Hepatocyte (in vitro differentiated cells): Measurements from ENCODE around the gene CHKA. TPM values are rescaled to one million over a fixed set of nuclear protein-coding genes. Genes with fewer than 3 reads are reported as not detected.

Source experiments
- DNase-seq: peaks from one replicate; pipeline ENCODE4 v3.0.0-alpha.2; 2016; ENCODE audit warnings: low spot score
- H2AFZ ChIP-seq: fragments of 200-600 bp; sonication (generic); 2 replicates; pipeline ENCODE4 v1.6.0; 2016; ENCODE audit warnings: antibody characterized with exemption, mild to moderate bottlenecking
- H3K27ac ChIP-seq: fragments of 200-600 bp; sonication (generic); 2 replicates; pipeline ENCODE4 v1.5.1; 2016; ENCODE audit warnings: mild to moderate bottlenecking
- H3K27me3 ChIP-seq: fragments of 200-600 bp; sonication (generic); 2 replicates; pipeline ENCODE4 v1.6.1; 2016
- H3K36me3 ChIP-seq: fragments of 200-600 bp; sonication (generic); replicated peaks from 2 replicates; pipeline ENCODE4 v1.5.1; 2016; ENCODE audit warnings: low read depth; ENCODE audit not compliant: insufficient read depth
- H3K4me1 ChIP-seq: fragments of 200-600 bp; sonication (generic); 2 replicates; pipeline ENCODE4 v1.5.1; 2016; ENCODE audit warnings: mild to moderate bottlenecking, moderate library complexity; ENCODE audit not compliant: insufficient read depth
- H3K4me2 ChIP-seq: fragments of 200-600 bp; sonication (generic); 2 replicates; pipeline ENCODE4 v1.6.0; 2016
- H3K4me3 ChIP-seq: fragments of 200-600 bp; sonication (generic); 2 replicates; pipeline ENCODE4 v1.5.1; 2016; ENCODE audit warnings: mild to moderate bottlenecking
- H3K79me2 ChIP-seq: fragments of 200-600 bp; sonication (generic); 2 replicates; pipeline ENCODE4 v1.6.0; 2017; ENCODE audit warnings: mild to moderate bottlenecking
- H3K9me2 ChIP-seq: fragments of 200-600 bp; sonication (generic); replicated peaks from 2 replicates; pipeline ENCODE4 v1.6.0; 2017; ENCODE audit warnings: mild to moderate bottlenecking; ENCODE audit not compliant: insufficient read depth
- H3K9me3 ChIP-seq: fragments of 200-600 bp; sonication (generic); 2 replicates; pipeline ENCODE4 v1.5.1; 2016; ENCODE audit warnings: low read depth, mild to moderate bottlenecking
- H4K20me1 ChIP-seq: fragments of 200-600 bp; sonication (generic); 2 replicates; pipeline ENCODE4 v1.6.0; 2016; ENCODE audit warnings: mild to moderate bottlenecking; ENCODE audit not compliant: insufficient read depth, poor library complexity, severe bottlenecking
- EZH2 ChIP-seq: fragments of 200-600 bp; sonication (generic); IDR thresholded peaks from 2 replicates; pipeline ENCODE4 v1.6.1; 2016; ENCODE audit warnings: antibody characterized with exemption, mild to moderate bottlenecking, borderline replicate concordance
- EZH2phosphoT487 ChIP-seq: fragments of 200-600 bp; sonication (generic); IDR thresholded peaks from one replicate; pipeline ENCODE4 v1.6.1; 2018; ENCODE audit warnings: antibody characterized with exemption, mild to moderate bottlenecking, low read depth, moderate library complexity; ENCODE audit not compliant: unreplicated experiment, severe bottlenecking
- WGBS: methylation state at CpG from one replicate; pipeline ENCODE4 v1.1.6; 2016; ENCODE audit warnings: low lambda C conversion rate; ENCODE audit errors: missing lambda C conversion rate; 5-methylcytosine and 5-hydroxymethylcytosine counted together
- polyA plus RNA-seq: library from polyadenylated mRNA; unstranded; fragments of >200 nt; fragmentation: Nextera tagmentation; extraction: Ambion mirVana; gene quantifications from 2 replicates; pipeline ENCODE4 v1.2.1, GENCODE V29; 2016
- total RNA-seq: library from RNA; depleted of rRNA; stranded (reverse); fragments of >200 nt; gene quantifications from 2 replicates; pipeline ENCODE4 v1.2.3, GENCODE V29; 2014
- TF ChIP-seq, protein P1 (sequence below): fragments of 200-600 bp; sonication (generic); IDR thresholded peaks from 2 replicates; pipeline ENCODE4 v1.5.1; 2016; ENCODE audit warnings: antibody characterized with exemption, mild to moderate bottlenecking; ENCODE audit not compliant: poor library complexity

CHKA gene
- total and polyA plus RNA-seq, 2 experiments from 2014 or later, result 70.0 to 117 TPM

DNA sequence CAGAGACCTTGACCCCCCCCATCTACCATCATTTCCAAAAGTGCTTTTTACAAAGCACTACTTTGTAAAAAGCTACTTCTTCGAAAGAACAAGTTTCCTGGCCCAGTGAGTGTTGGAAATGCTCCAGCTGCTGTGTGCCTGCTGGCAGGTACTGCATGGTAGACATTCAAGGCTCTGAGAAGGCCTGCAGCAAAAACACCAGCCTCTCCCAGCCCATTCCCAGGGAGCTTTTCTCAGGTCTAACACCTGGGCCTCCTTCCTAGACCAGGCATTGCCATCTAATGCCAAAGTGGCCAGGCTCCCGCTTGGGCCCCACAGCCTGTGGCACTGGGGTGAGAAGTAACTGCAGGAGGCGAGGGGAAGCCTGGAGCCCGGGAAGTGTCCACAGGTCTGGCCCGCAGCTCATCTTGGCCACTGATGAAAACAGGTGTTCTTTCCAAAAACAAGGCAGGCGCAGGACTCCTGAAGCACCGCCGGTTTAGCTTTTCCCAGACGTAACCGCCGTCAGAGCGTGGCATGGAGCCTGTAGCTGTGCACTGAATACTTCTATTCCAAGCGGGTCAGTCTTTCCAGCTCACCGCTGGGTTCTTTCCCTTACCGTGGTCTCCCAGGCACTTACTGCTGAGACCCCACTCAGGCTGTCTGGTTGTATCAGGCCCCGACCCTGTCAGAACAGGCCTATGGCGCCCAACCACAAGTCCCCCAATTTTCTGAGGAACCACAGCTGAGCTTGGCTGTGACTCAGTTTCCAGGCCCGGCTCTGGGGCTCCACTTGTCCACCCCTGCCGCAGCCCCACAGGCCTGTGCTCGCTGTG lies 83.6 kb downstream of the CHKA start:
- DNase-seq, result no peak
- Histone ChIP-seq H3K27ac (peak overlapping the region; percentile 34), H3K4me1 (peaks cover 27% of the 10 kb centered on the region), H3K9me3 (no peaks in the 10 kb centered on the region), H2AFZ (no peak overlapping the region), H4K20me1 (no peaks in the 10 kb centered on the region), H3K9me2 (no peaks in the 10 kb centered on the region), H3K79me2 (peaks cover 7% of the 10 kb centered on the region), H3K27me3 (no peaks in the 10 kb centered on the region), H3K4me3 (no peak overlapping the region), H3K4me2 (peak overlapping the region; percentile 84), H3K36me3 (no peaks in the 10 kb centered on the region)
- no peak for TF ChIP-seq EZH2
- TF ChIP-seq, protein P1, sequence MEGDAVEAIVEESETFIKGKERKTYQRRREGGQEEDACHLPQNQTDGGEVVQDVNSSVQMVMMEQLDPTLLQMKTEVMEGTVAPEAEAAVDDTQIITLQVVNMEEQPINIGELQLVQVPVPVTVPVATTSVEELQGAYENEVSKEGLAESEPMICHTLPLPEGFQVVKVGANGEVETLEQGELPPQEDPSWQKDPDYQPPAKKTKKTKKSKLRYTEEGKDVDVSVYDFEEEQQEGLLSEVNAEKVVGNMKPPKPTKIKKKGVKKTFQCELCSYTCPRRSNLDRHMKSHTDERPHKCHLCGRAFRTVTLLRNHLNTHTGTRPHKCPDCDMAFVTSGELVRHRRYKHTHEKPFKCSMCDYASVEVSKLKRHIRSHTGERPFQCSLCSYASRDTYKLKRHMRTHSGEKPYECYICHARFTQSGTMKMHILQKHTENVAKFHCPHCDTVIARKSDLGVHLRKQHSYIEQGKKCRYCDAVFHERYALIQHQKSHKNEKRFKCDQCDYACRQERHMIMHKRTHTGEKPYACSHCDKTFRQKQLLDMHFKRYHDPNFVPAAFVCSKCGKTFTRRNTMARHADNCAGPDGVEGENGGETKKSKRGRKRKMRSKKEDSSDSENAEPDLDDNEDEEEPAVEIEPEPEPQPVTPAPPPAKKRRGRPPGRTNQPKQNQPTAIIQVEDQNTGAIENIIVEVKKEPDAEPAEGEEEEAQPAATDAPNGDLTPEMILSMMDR, result no peak
- 90% methylated on average over 20 of the region's 20 CpGs for WGBS

DNA sequence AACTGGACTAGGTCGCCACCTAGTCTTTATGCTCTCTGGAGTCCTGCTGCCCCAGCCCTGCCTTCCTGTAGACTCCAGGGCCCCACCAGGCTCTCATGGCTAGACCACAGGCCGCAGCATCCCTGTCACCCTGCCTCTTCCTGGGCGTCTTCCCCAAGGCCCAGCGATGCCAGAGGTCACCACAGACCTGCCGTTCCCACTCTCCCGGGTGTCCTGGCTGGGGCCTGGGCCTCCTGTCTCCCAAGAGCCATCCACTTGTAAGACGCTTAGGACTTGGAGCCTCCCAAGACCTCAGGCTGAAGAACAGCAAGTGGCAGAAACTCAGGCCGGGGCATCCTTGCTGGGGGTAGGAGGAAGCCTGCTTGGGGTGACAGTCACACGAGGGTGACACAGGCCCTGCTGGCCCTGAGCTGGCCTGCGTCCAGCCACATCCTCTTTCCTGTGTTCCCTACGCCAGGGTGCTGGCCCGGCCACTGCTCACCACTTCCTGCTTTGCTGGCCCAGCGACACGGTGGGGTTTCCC lies 84.4 kb downstream of the CHKA start:
- peaks cover 12% of the 10 kb centered on the region for H3K79me2 ChIP-seq
- 93% methylated on average over 14 of the region's 14 CpGs for WGBS

DNA sequence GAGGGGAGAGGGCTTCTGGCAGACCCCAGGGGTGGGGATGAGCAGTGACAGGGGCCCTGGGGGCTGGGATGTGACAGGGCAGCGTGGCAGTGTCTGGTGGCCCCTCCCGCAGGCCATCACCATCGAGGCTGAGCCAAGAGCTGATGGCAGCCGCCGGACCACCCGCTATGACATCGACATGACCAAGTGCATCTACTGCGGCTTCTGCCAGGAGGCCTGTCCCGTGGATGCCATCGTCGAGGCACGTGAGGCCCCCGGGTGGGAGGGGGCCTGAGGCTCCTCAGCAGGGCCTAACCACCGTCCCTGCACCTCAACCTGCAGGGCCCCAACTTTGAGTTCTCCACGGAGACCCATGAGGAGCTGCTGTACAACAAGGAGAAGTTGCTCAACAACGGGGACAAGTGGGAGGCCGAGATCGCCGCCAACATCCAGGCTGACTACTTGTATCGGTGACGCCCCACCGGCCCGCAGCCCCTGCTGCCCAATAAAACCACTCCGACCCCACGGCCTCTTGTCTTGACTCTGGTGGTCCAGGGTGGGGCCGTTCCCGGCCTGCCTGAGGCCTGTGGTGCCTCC lies 85.0 kb downstream of the CHKA start:
- Histone ChIP-seq H3K36me3 (no peaks in the 10 kb centered on the region), H3K4me1 (peaks cover 31% of the 10 kb centered on the region), H4K20me1 (no peaks in the 10 kb centered on the region), H3K79me2 (peaks cover 17% of the 10 kb centered on the region), H3K27me3 (no peaks in the 10 kb centered on the region), H2AFZ (no peak overlapping the region), H3K27ac (no peak overlapping the region), H3K4me3 (no peak overlapping the region), H3K9me3 (no peaks in the 10 kb centered on the region), H3K4me2 (no peak overlapping the region), H3K9me2 (no peaks in the 10 kb centered on the region)
- WGBS, result 86% methylated on average over 20 of the region's 27 CpGs
- DNase-seq, result no peak
- no peak for TF ChIP-seq EZH2
- TF ChIP-seq, protein P1, result no peak
- no peak for TF ChIP-seq EZH2phosphoT487

More for the DNA sequence above, 84.4 kb downstream of the CHKA start:
- Histone ChIP-seq H4K20me1 (no peaks in the 10 kb centered on the region), H3K4me3 (no peak overlapping the region), H3K36me3 (no peaks in the 10 kb centered on the region), H3K9me3 (no peaks in the 10 kb centered on the region), H3K4me1 (peaks cover 27% of the 10 kb centered on the region), H3K27ac (no peak overlapping the region), H3K27me3 (no peaks in the 10 kb centered on the region), H2AFZ (no peak overlapping the region), H3K4me2 (no peak overlapping the region), H3K9me2 (no peaks in the 10 kb centered on the region)
- no peak for DNase-seq
- TF ChIP-seq EZH2 (no peak), EZH2phosphoT487 (no peak)
- TF ChIP-seq, protein P1, result no peak
